BE2C (cell line): ENCODE measurements around the gene MUC5B.

Source experiments
- DNase-seq: peaks from one replicate; pipeline ENCODE4 v3.0.0-alpha.2; 2020
- H3K27me3 ChIP-seq: fragments of 250-450 bp; sonication (Bioruptor Pico); 2 replicates; pipeline ENCODE4 v1.5.1; 2020; ENCODE audit warnings: mild to moderate bottlenecking
- H3K36me3 ChIP-seq: fragments of 250-450 bp; sonication (Bioruptor Pico); 2 replicates; pipeline ENCODE4 v1.5.1; 2020; ENCODE audit warnings: mild to moderate bottlenecking
- H3K4me1 ChIP-seq: fragments of 250-450 bp; sonication (Bioruptor Pico); 2 replicates; pipeline ENCODE4 v1.5.1; 2020
- H3K4me3 ChIP-seq: 2 replicates; pipeline ENCODE4 v1.5.1; 2011; ENCODE audit warnings: low read depth, low read length
- H3K9me3 ChIP-seq: fragments of 250-450 bp; sonication (Bioruptor Pico); 2 replicates; pipeline ENCODE4 v1.5.1; 2020
- CTCF ChIP-seq: IDR thresholded peaks from 2 replicates; pipeline ENCODE4 v1.5.1; 2012; ENCODE audit warnings: mild to moderate bottlenecking, low read depth, low read length

The MUC5B gene

DNA sequence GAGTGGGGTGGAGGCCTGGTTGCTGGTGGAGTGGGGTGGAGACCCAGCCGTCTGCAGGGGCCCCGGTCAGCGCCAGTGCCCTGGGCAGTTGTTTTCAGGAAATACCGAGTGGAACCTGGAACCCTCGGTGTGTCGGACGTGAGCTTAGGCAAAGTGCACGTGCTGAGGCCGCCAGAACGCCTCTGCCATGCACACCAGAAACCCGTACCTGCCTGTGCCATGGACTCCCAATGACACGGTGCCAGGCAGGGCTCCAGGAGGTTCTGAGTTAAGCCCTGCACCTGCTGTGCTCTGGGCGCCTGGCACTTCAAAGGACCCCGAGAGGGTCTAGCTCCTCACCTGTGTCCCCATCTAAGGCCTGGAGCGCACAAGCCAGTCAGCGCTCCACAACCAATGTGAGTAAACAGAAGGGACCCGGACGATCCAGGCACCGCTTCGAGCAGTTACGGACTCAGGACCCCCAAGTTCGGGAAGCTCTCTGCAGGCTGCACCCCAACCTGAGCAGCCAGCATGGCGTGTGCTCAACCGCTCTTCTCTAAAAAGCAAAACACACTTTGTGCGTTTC is 74.2 kb downstream of the MUC5B start:
- TF ChIP-seq CTCF: no peak
- H3K4me3 ChIP-seq: no peak overlapping the region
- no peaks in the 10 kb centered on the region for H3K9me3 ChIP-seq
- no peaks in the 10 kb centered on the region for H3K4me1 ChIP-seq
- no peaks in the 10 kb centered on the region for H3K27me3 ChIP-seq
- DNase-seq: no peak
- H3K36me3 ChIP-seq: no peaks in the 10 kb centered on the region

DNA sequence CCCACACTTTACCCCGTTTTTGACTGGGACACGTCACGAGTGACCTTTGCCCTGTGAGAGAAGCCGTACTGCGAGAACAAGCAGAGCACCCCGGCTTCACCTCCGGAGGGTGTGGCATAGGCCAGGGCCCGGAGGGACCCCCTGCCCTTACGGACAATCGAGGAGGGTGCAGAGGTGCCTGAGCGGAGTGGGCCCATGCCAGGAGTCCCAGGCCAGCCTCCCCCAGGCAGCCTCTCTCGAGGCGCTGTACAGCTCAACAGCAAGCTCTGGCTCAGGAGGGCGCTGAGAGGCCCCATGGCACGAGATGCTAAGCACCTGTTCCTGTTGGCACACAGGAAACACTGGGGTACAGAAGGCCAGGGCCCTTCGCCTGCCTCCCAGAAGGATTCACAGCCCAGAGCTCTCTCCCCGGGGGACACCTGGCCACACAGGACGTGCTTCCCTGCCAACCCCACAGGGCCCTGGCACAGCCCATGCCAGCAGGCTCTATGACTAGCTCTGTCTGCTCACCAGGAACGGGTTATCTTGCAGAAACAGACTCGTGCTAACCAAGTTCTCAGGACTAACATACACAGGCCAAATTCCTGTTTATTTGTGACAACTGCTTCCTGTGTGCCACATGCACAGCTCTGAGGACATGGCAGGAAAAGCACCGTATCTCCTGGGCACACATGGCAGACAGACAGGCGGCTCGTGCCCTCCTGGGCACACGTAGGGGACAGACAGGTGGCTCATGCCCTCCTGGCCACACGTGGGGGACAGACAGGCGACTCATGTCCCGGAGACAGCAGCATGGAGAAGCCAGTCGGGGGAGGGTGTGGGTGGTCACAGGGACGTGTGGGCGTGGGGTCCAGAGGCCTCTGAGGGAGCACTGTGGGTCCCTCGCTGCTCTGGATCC is 75.0 kb downstream of the MUC5B start:
- H3K36me3 ChIP-seq: no peaks in the 10 kb centered on the region
- H3K9me3 ChIP-seq: no peaks in the 10 kb centered on the region
- H3K4me3 ChIP-seq: no peak overlapping the region
- no peak for TF ChIP-seq CTCF
- no peaks in the 10 kb centered on the region for H3K27me3 ChIP-seq
- no peaks in the 10 kb centered on the region for H3K4me1 ChIP-seq
- no peak for DNase-seq

- Histone ChIP-seq H3K4me3 (no peak overlapping the region), H3K9me3 (no peaks in the 10 kb centered on the region)
- no peak for DNase-seq
Measured at GRCh38 chr11:1298695-1299492, 76.0 kb downstream of the MUC5B start.

DNA sequence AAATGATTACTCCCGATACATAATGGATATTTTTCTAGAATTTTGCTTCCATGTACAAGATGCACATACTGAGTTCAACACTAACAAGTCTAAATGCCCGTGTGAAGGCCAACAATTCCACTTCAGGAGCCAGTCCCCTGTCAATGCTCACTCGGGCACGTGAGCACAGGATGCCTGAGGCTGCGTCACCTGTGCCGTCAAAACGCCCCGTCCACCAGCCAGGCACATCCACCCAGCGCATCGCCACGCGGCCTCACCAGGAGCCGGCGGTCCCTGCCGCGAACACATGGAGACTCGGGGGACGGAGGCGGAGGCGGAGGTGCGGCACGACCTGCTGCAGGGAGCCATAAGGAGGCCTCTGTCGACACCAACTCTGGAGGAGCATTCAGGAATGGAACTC is 76.8 kb downstream of the MUC5B start:
- DNase-seq: no peak
- H3K36me3 ChIP-seq: no peaks in the 10 kb centered on the region
- H3K4me3 ChIP-seq: no peak overlapping the region
- no peaks in the 10 kb centered on the region for H3K9me3 ChIP-seq
- H3K27me3 ChIP-seq: no peaks in the 10 kb centered on the region
- no peak for TF ChIP-seq CTCF
- no peaks in the 10 kb centered on the region for H3K4me1 ChIP-seq

More at GRCh38 chr11:1298695-1299492, 76.0 kb downstream of the MUC5B start:
- no peak for TF ChIP-seq CTCF
- Histone ChIP-seq H3K4me1 (no peaks in the 10 kb centered on the region), H3K36me3 (no peaks in the 10 kb centered on the region), H3K27me3 (no peaks in the 10 kb centered on the region)

DNA sequence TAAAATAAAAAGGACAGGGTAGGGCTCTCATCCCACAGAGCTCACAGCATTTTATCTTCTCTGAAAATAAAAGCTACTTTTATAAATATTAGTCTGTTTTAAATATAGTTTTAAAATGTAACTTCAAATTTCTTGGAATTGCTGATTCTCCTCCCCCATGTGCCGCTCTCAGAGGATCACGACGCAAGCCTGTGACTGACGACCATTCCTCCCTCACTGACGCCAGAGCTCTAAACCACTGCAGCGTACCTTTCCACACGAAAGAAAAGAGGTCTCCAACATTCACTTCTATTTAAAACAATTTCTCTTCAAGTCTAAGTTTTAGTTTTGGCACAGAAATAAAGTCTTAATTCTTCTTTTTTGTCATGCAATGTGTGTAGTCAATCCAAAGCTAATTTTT is 77.3 kb downstream of the MUC5B start:
- Histone ChIP-seq H3K36me3 (no peaks in the 10 kb centered on the region), H3K27me3 (no peaks in the 10 kb centered on the region), H3K4me1 (no peaks in the 10 kb centered on the region), H3K4me3 (no peak overlapping the region), H3K9me3 (no peaks in the 10 kb centered on the region)
- no peak for DNase-seq
- TF ChIP-seq CTCF: no peak
